Measurements from ENCODE around the gene PABPN1.

DNA sequence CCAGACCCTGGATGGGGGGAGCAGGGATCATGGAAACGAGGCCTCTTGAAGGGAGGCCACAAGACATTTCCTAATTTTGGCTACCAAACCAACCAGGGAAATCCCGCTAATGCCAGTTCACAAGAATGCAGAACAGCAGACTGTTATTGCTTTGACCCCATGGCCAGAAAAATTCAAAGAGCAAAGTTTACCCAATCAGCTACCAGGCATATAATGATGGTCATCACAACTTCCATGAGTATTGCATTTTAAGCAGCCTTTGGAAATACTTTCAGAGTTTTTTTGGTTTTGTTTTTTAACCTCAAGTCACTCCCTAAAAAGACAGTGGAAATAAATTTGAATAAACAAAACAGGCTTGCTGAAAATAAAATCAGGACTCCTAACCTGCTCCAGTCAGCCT lies 51.3 kb downstream of the PABPN1 start, which contains the start of gene IL25:
- TF ChIP-seq, protein P1, sequence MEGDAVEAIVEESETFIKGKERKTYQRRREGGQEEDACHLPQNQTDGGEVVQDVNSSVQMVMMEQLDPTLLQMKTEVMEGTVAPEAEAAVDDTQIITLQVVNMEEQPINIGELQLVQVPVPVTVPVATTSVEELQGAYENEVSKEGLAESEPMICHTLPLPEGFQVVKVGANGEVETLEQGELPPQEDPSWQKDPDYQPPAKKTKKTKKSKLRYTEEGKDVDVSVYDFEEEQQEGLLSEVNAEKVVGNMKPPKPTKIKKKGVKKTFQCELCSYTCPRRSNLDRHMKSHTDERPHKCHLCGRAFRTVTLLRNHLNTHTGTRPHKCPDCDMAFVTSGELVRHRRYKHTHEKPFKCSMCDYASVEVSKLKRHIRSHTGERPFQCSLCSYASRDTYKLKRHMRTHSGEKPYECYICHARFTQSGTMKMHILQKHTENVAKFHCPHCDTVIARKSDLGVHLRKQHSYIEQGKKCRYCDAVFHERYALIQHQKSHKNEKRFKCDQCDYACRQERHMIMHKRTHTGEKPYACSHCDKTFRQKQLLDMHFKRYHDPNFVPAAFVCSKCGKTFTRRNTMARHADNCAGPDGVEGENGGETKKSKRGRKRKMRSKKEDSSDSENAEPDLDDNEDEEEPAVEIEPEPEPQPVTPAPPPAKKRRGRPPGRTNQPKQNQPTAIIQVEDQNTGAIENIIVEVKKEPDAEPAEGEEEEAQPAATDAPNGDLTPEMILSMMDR (IDR thresholded peaks at IDR 0.05; ENCODE audit: poor library complexity, severe bottlenecking), result no peak
- TF ChIP-seq RAD21 (conservative IDR thresholded peaks at IDR 0.05), result no peak

Data from neural cell (in vitro differentiated cells).